HepG2 (cell line): ENCODE measurements around the gene LIME1. TPM values are rescaled to one million over a fixed set of nuclear protein-coding genes. Genes with fewer than 3 reads are reported as not detected.

ENCODE experiments used
- ATAC-seq: fragments of 200-7000 bp; cut with Tn5 transposase; 3 replicates; pipeline ENCODE4 v1.9.1; 2020; ENCODE audit warnings: mild to moderate bottlenecking, moderate library complexity
- BruUV-seq: library from RNA; stranded (reverse); fragments of 400-500 nt; replicated peaks from 2 replicates; lab custom pipeline; 2021; lab: Mats Ljungman, UMichigan
- CTCF ChIA-PET: fragments of 300-600 bp; formaldehyde crosslinking; extraction: SDS; loops from one replicate; lab custom pipeline; 2021; ENCODE audit warnings: low total read pairs, inconsistent platforms, low intra/inter-chr PET ratio; lab: Yijun Ruan, JAX
- POLR2A ChIA-PET: fragments of 350-600 bp; sonication (Branson Sonifier 250); formaldehyde crosslinking; loops from one replicate; lab custom pipeline; 2020; ENCODE audit warnings: antibody characterized with exemption, inconsistent platforms; lab: Yijun Ruan, JAX
- DNase-seq: peaks from one replicate; pipeline ENCODE4 v3.0.0-alpha.2; 2015; ENCODE audit warnings: low spot score
- FAIRE-seq: peaks from 3 replicates; lab custom pipeline; 2011; peaks lifted over from hg19 to GRCh38; lab: Jason Lieb, UNC
- H2AFZ ChIP-seq: one replicate; pipeline ENCODE4 v1.6.1; 2011; ENCODE audit warnings: low read length, inconsistent platforms
- H3K27ac ChIP-seq: fragments of 300-600 bp; 3 replicates; pipeline ENCODE4 v1.8.0; 2011; ENCODE audit warnings: mixed run types, mild to moderate bottlenecking, mixed read lengths, low read length, inconsistent platforms; ENCODE audit not compliant: insufficient read depth; ENCODE audit errors: extremely low read length
- H3K27me3 ChIP-seq, 2 experiments: fragments of 200-600 bp in 1 of 2; 2 replicates in 1 of 2; 3 replicates in 1 of 2; pipeline versions ENCODE4 v1.6.0 to v1.8.0; 2011; ENCODE audit warnings: low read length in 2 of 2, mild to moderate bottlenecking in 2 of 2, moderate library complexity in 2 of 2, inconsistent platforms in 1 of 2; ENCODE audit not compliant: insufficient read depth in 2 of 2, control insufficient read depth in 1 of 2
- H3K36me3 ChIP-seq, 2 experiments: fragments of 200-600 bp in 1 of 2; replicated peaks in 1 of 2; 2 replicates in 1 of 2; 3 replicates in 1 of 2; pipeline versions ENCODE4 v1.5.1 to v1.8.0; 2011; ENCODE audit warnings: low read length in 2 of 2, inconsistent platforms in 1 of 2; ENCODE audit not compliant: insufficient read depth in 2 of 2, control insufficient read depth in 1 of 2
- H3K4me1 ChIP-seq: 2 replicates; pipeline ENCODE4 v1.5.1; 2012; ENCODE audit warnings: low read length, inconsistent platforms; ENCODE audit not compliant: insufficient read depth
- H3K4me2 ChIP-seq: 2 replicates; pipeline ENCODE4 v1.6.0; 2011; ENCODE audit warnings: low read depth, low read length, inconsistent platforms
- H3K4me3 ChIP-seq, 3 experiments: fragments of 200-600 bp in 1 of 3; sonication (generic), shearing (Covaris generic) in 1 of 3; replicated peaks in 1 of 3; 2 replicates each; pipeline ENCODE4 v1.5.1; 2011 to 2016; ENCODE audit warnings: low read length in 3 of 3, inconsistent platforms in 2 of 3, low read depth in 2 of 3, mild to moderate bottlenecking in 2 of 3, control low read depth in 1 of 3, mixed read lengths in 1 of 3; ENCODE audit not compliant: insufficient read depth in 1 of 3
- H3K79me2 ChIP-seq: one replicate; pipeline ENCODE4 v1.6.1; 2011; ENCODE audit warnings: low read length, inconsistent platforms; ENCODE audit not compliant: insufficient read depth
- H3K9ac ChIP-seq: 2 replicates; pipeline ENCODE4 v1.6.0; 2011; ENCODE audit warnings: mild to moderate bottlenecking, low read depth, low read length, inconsistent platforms; ENCODE audit not compliant: insufficient read depth
- H3K9me3 ChIP-seq: 2 replicates; pipeline ENCODE4 v1.5.1; 2012; ENCODE audit warnings: mild to moderate bottlenecking, low read length
- H4K20me1 ChIP-seq: 2 replicates; pipeline ENCODE4 v1.6.0; 2011; ENCODE audit warnings: inconsistent platforms, mild to moderate bottlenecking, low read length, moderate library complexity; ENCODE audit not compliant: insufficient read depth
- MIER3 ChIP-seq: IDR thresholded peaks from 2 replicates; pipeline ENCODE4 v1.6.1; 2016; ENCODE audit warnings: missing compliant biosample characterization, borderline replicate concordance
- NFIB ChIP-seq: sonication (generic); formaldehyde crosslinking; IDR thresholded peaks from 2 replicates; pipeline ENCODE4 v1.9.0; 2021; ENCODE audit warnings: missing genetic modification reagents, mild to moderate bottlenecking, borderline replicate concordance
- NFYC ChIP-seq: IDR thresholded peaks from 2 replicates; pipeline ENCODE4 v1.6.1; 2016; ENCODE audit warnings: missing genetic modification reagents, missing compliant biosample characterization
- RAD21 ChIP-seq: fragments of 450-650 bp; formaldehyde crosslinking; IDR thresholded peaks from 2 replicates; pipeline ENCODE4 v1.5.0; 2020; ENCODE audit warnings: mild to moderate bottlenecking
- SMC3 ChIP-seq: IDR thresholded peaks from 2 replicates; pipeline ENCODE4 v1.6.1; 2011; ENCODE audit warnings: low read length, improper control_type of control experiment
- TAF1 ChIP-seq: sonication (generic); formaldehyde crosslinking; IDR thresholded peaks from 2 replicates; pipeline ENCODE4 v1.4.0; 2020; ENCODE audit warnings: missing genetic modification reagents
- ZNF546 ChIP-seq: sonication (generic); formaldehyde crosslinking; conservative IDR thresholded peaks from 2 replicates; pipeline ENCODE4 v1.8.1; 2023; ENCODE audit warnings: mild to moderate bottlenecking, missing genetic modification reagents
- WGBS: methylation state at CpG from one replicate; pipeline ENCODE4 v1.1.6; 2017; ENCODE audit warnings: low lambda C conversion rate; 5-methylcytosine and 5-hydroxymethylcytosine counted together
- in situ Hi-C: cut with HindIII; loops from 2 replicates; pipeline ENCODE4 v1.10.0; 2017; ENCODE audit warnings: low pct_unique_long_range_greater_than_20kb; ENCODE audit not compliant: extremely low pct_ligation_motif_present
- intact Hi-C: fragments of 100-400 bp; cut with micrococcal nuclease; formaldehyde crosslinking; loops from one replicate; pipeline ENCODE4 v1.10.0; 2022; ENCODE audit not compliant: unreplicated experiment
- polyA plus RNA-seq, 8 experiments: library from polyadenylated mRNA; depleted of rRNA in 3 of 8; stranded (reverse) in 7 of 8; unstranded in 1 of 8; fragments of >200 nt; fragmentation: Illumina TruSeq in 4 of 8; extraction: Trizol in 4 of 8; gene quantifications; 2 replicates each; pipeline versions ENCODE4 v1.2.1 to v1.2.3, GENCODE V29; 2011 to 2016; ENCODE audit warnings: low read depth in 4 of 8, missing spikeins in 1 of 8, mixed read lengths in 1 of 8; ENCODE audit not compliant: insufficient read depth in 1 of 8
- total RNA-seq, 5 experiments: library from RNA; depleted of rRNA; stranded (reverse); fragments of >200 nt; fragmentation: Illumina TruSeq; extraction: Trizol; gene quantifications; 2 replicates each; pipeline ENCODE4 v1.2.3, GENCODE V29; 2016; ENCODE audit warnings: low read depth in 1 of 5
- TF ChIP-seq, protein P1 (sequence below): sonication (generic); formaldehyde crosslinking; IDR thresholded peaks from 2 replicates; pipeline ENCODE4 v1.4.0; 2020; ENCODE audit warnings: missing genetic modification reagents
- TF ChIP-seq, protein P2 (sequence below), 2 experiments: fragments of 450-650 bp in 1 of 2; sonication (generic) in 1 of 2; formaldehyde crosslinking; IDR thresholded peaks; 2 replicates each; pipeline versions ENCODE4 v1.5.0 to v1.8.0; 2020 to 2022; ENCODE audit warnings: mild to moderate bottlenecking in 1 of 2, missing genetic modification reagents in 1 of 2
- TF ChIP-seq, protein P3 (sequence below): sonication (generic); formaldehyde crosslinking; IDR thresholded peaks from 2 replicates; pipeline ENCODE4 v1.5.0; 2020; ENCODE audit warnings: missing genetic modification reagents
- TF ChIP-seq, protein P4 (sequence below): sonication (generic); formaldehyde crosslinking; IDR thresholded peaks from 2 replicates; pipeline ENCODE4 v1.9.0; 2022; ENCODE audit warnings: missing genetic modification reagents, mild to moderate bottlenecking, borderline replicate concordance
- TF ChIP-seq, protein P5 (sequence below): sonication (generic); formaldehyde crosslinking; IDR thresholded peaks from 2 replicates; pipeline ENCODE4 v1.5.0; 2020; ENCODE audit warnings: mild to moderate bottlenecking, missing genetic modification reagents

The LIME1 gene
- total and polyA plus RNA-seq, 2 of the 13 experiments (the other 11 are each of a cell fraction or from before 2014, with no cell fraction given), result 13.0 to 61.5 TPM

DNA sequence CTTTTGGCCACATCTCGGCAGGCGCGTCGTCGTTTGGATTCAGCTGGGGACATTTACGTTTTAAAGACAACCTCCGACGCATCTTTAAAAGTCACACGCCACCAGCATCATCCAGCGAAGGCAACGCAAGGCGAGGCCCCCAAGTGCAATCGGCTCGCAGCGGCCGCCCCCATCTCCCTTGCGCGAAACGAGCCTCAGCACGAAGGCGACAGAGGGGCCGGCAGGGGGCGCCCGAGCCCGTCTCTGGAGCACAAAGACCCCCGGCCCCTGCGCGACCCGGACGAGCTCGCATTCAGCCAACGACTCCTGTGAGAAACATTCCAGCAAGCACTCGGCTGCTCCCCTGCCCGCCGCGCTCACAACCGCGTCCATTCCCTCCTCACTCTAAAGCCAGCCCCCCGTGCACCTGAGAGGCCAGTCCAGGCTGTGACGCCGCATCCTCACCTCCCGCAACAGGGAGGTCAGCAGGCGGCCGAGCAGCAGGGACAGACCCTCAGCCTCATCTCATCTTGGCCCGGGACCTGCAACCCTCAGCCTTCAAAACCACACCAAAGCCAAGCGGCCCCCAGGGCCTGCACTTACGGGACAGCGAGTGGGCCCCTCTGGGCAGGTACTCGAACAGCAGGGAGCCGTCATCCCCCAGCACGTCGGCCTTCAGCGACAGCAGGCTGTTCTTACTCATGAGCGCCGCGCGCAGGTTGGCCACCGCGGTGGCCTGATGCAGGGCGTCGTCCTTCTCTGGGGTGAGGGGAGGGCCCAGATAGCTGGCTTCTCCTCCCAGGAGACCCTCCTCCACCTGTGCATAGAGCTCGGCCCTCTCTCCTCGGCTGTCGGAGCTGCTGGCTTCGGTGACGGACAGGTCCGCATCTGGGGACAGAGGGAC is 38.9 kb downstream of the LIME1 start:
- no TSS peak for BruUV-seq
- no peak overlapping the region for H3K4me2 ChIP-seq
- H3K4me3 ChIP-seq, result no peak overlapping the region
- no peaks in the 10 kb centered on the region for H3K9me3 ChIP-seq
- no peaks in the 10 kb centered on the region for H3K27me3 ChIP-seq
- FAIRE-seq (no peak), DNase-seq (no peak), ATAC-seq (peak; percentile 31)
- WGBS, result 87% methylated on average over 67 of the region's 67 CpGs
- H3K4me1 ChIP-seq, result peaks cover 26% of the 10 kb centered on the region
- in situ Hi-C loops, result no loop called here
- no peaks in the 10 kb centered on the region for H3K79me2 ChIP-seq
- CTCF ChIA-PET, result interaction anchor here (1.6 kb wide), 1 partner anchor 11 kb away, joined by 4 read pairs; no protein-coding TSS in a partner anchor
- no peak overlapping the region for H3K27ac ChIP-seq
- intact Hi-C loops, result no loop called here
- POLR2A ChIA-PET, result interaction anchor here (0.6 kb wide), 1 partner anchor 237 kb away, joined by 3 read pairs; no protein-coding TSS in a partner anchor
- no peak overlapping the region for H3K9ac ChIP-seq
- no peaks in the 10 kb centered on the region for H3K36me3 ChIP-seq
- no peak overlapping the region for H2AFZ ChIP-seq
- H4K20me1 ChIP-seq, result no peaks in the 10 kb centered on the region
- TF ChIP-seq NFYC, result no peak
- no peak for TF ChIP-seq MIER3 (CRISPR knock-in tag)
- TF ChIP-seq, protein P1, sequence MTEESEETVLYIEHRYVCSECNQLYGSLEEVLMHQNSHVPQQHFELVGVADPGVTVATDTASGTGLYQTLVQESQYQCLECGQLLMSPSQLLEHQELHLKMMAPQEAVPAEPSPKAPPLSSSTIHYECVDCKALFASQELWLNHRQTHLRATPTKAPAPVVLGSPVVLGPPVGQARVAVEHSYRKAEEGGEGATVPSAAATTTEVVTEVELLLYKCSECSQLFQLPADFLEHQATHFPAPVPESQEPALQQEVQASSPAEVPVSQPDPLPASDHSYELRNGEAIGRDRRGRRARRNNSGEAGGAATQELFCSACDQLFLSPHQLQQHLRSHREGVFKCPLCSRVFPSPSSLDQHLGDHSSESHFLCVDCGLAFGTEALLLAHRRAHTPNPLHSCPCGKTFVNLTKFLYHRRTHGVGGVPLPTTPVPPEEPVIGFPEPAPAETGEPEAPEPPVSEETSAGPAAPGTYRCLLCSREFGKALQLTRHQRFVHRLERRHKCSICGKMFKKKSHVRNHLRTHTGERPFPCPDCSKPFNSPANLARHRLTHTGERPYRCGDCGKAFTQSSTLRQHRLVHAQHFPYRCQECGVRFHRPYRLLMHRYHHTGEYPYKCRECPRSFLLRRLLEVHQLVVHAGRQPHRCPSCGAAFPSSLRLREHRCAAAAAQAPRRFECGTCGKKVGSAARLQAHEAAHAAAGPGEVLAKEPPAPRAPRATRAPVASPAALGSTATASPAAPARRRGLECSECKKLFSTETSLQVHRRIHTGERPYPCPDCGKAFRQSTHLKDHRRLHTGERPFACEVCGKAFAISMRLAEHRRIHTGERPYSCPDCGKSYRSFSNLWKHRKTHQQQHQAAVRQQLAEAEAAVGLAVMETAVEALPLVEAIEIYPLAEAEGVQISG, result peak; percentile 16; the same call in 1 of the 2 replicates
- TF ChIP-seq RAD21 (CRISPR knock-in tag), result peak; percentile 68
- TF ChIP-seq, protein P2, sequence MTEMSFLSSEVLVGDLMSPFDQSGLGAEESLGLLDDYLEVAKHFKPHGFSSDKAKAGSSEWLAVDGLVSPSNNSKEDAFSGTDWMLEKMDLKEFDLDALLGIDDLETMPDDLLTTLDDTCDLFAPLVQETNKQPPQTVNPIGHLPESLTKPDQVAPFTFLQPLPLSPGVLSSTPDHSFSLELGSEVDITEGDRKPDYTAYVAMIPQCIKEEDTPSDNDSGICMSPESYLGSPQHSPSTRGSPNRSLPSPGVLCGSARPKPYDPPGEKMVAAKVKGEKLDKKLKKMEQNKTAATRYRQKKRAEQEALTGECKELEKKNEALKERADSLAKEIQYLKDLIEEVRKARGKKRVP (CRISPR knock-in tag; IDR thresholded peaks at IDR 0.05), result no peak
- TF ChIP-seq ZNF546 (CRISPR knock-in tag), result no peak
- TF ChIP-seq, protein P3, sequence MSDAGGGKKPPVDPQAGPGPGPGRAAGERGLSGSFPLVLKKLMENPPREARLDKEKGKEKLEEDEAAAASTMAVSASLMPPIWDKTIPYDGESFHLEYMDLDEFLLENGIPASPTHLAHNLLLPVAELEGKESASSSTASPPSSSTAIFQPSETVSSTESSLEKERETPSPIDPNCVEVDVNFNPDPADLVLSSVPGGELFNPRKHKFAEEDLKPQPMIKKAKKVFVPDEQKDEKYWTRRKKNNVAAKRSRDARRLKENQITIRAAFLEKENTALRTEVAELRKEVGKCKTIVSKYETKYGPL (CRISPR knock-in tag), result no peak
- TF ChIP-seq SMC3, result no peak
- TF ChIP-seq NFIB (CRISPR knock-in tag), result no peak
- TF ChIP-seq, protein P4, sequence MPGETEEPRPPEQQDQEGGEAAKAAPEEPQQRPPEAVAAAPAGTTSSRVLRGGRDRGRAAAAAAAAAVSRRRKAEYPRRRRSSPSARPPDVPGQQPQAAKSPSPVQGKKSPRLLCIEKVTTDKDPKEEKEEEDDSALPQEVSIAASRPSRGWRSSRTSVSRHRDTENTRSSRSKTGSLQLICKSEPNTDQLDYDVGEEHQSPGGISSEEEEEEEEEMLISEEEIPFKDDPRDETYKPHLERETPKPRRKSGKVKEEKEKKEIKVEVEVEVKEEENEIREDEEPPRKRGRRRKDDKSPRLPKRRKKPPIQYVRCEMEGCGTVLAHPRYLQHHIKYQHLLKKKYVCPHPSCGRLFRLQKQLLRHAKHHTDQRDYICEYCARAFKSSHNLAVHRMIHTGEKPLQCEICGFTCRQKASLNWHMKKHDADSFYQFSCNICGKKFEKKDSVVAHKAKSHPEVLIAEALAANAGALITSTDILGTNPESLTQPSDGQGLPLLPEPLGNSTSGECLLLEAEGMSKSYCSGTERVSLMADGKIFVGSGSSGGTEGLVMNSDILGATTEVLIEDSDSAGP (CRISPR knock-in tag), result peak; percentile 26; the same call in 1 of the 2 replicates
- TF ChIP-seq, protein P5, sequence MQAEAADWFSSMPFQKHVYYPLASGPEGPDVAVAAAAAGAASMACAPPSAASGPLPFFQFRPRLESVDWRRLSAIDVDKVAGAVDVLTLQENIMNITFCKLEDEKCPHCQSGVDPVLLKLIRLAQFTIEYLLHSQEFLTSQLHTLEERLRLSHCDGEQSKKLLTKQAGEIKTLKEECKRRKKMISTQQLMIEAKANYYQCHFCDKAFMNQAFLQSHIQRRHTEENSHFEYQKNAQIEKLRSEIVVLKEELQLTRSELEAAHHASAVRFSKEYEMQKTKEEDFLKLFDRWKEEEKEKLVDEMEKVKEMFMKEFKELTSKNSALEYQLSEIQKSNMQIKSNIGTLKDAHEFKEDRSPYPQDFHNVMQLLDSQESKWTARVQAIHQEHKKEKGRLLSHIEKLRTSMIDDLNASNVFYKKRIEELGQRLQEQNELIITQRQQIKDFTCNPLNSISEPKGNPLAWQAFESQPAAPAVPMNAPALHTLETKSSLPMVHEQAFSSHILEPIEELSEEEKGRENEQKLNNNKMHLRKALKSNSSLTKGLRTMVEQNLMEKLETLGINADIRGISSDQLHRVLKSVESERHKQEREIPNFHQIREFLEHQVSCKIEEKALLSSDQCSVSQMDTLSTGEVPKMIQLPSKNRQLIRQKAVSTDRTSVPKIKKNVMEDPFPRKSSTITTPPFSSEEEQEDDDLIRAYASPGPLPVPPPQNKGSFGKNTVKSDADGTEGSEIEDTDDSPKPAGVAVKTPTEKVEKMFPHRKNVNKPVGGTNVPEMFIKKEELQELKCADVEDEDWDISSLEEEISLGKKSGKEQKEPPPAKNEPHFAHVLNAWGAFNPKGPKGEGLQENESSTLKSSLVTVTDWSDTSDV, result 0 out of 2 replicates have a peak, but pooled peaks have one; percentile 39
- TF ChIP-seq TAF1 (CRISPR knock-in tag), result no peak
